HCEC 1CT (cell line): ENCODE measurements around the gene C19orf25.
"Not testable (repeated sequence)": the region's sequence is repeated elsewhere in the genome, so short reads cannot be mapped to it uniquely, and the experiment has no call there.

Source experiments
- DNase-seq: peaks from one replicate; pipeline ENCODE4 v3.0.0-alpha.2; 2017

C19orf25 gene

GRCh38 chr19:1511318-1512317 lies 32.6 kb upstream of the C19orf25 start:
- DNase-seq: no peak

- no peak for DNase-seq
These were observed 31.8 kb upstream of the C19orf25 start for GRCh38 chr19:1510807-1511206.

DNA sequence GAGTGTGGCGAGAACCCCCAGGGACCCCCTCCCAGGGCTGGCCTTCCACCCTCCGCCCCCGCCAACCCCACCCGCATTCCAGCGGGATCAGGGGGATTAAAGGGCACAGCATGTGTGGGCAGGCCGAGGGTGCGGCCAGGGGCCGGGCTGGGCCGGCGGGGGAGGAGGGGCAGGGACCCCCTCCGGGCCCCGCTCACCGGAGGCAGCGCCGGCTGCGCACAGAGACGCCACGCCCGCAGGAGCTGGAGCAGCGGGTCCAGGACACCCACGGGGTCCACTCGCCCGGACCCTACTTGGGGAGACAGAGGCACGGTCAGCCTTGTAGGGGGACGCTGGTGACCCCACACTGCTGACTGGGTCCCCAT lies 31.4 kb upstream of the C19orf25 start:
- DNase-seq: no peak

DNA sequence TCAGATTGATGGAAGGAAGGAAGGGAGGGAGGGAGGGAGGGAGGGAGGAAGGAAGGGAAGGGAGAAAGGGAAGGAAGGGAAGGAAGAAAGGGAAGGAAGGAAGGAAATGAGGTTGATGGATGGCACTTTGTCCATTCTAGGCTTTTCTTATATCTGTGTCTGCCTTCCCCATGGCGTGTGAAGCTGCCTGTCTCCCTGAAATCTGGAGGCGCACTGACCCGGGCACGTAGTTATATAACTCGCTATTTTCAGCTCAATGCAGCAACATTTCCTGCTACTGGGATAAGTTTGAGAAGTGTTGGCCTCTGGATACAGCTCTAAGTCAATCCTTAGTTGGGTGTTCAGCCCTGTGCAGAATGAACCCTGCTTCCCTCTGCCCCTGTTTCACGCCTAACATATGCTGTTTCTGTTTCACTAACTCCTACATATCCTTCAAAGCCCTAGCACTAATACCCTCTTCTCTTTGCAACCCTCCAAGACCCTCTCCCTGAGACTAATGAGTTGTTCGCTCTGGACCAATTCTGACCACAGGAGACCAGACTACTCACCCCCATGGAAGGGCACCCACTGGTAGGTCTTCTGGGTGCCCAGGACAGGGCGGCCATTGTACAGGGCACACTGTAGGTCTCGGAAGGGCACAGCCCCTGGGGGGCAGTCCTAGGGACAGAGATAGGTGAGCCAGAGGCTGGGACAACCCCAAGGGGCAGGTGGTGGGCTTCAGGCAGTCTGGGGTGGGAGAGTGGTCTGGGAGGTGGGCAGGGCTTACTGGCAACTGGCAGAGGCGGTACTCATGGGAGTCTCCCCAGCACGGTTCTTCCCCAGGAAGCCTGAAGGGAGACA lies 30.8 kb upstream of the C19orf25 start:
- no peak for DNase-seq

DNA sequence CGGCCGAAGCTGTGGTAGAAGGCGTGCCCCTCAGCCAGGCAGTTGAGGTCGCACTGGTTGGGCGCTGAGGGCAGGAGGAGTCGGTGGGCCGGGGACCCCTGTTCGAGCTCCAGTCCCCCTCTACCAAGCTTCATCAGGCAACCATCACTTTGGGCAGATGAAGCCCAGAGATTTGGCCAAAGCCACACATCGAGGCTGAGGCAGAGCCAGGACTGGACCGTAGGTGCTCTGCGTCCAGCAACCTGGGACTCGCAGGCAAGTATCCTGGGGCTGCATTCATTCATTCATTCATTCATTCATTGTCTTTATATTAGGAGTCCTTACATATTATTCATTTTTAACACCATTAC lies 29.5 kb upstream of the C19orf25 start:
- no peak for DNase-seq

DNA sequence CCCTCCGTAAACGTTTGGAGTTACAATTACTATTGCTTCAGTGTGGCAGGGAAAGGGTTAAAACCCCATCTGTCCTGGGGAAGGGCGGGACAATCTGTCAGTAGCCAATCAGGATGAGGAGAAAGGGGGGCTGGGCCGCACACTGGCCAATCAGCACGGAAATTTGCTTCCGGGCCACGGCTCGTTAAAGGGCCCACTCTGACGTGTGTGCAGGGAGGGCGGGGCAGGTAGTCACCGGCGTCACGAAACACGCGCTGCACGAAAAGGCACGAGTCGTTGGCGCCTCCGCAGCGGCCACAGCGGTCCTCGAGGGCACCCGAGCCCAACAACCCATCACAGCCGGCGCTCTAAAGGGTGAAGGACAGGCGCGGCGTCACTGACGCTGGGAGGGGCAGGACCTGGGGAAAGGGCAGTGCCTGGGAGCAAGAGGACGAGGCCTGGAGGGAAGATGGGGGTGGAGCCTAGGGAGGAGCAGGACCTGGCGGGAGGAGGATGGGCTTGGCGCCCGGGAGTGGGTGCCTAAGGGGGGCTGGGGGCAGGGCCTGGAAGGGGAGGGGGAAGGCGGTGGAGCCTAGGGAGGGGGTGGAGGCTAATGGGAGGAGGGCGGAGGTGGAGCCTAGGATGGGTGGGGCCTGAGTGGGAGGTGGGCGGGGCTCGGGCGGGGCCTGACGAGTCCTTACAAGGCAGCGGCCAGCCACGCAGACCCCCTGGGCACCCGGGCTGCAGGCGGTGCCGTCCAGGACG lies 28.9 kb upstream of the C19orf25 start:
- DNase-seq: peak; percentile 90

DNA sequence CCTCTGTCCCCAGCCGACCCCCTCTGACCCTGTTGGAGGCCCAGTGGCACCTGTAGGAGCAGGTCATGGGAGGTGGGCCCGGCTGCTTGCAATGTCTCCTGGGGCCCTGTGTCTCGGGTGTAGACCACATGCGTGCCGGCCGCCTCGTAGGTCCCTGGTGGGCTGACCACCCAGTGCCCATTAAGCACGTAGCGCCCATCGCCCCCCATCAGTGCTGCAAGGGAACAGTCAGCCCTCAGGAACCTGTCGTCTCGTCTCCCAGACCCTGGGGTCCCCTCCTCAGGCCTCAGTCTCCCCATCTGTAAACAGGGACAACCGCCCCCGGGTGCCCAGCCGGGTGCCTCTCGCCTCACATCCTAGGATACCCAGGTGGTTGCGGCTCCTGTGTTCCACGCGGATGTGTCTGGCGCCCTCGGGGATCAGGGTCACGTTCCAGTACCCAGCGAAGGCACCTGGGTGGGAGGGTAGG lies 28.2 kb upstream of the C19orf25 start:
- no peak for DNase-seq

DNA sequence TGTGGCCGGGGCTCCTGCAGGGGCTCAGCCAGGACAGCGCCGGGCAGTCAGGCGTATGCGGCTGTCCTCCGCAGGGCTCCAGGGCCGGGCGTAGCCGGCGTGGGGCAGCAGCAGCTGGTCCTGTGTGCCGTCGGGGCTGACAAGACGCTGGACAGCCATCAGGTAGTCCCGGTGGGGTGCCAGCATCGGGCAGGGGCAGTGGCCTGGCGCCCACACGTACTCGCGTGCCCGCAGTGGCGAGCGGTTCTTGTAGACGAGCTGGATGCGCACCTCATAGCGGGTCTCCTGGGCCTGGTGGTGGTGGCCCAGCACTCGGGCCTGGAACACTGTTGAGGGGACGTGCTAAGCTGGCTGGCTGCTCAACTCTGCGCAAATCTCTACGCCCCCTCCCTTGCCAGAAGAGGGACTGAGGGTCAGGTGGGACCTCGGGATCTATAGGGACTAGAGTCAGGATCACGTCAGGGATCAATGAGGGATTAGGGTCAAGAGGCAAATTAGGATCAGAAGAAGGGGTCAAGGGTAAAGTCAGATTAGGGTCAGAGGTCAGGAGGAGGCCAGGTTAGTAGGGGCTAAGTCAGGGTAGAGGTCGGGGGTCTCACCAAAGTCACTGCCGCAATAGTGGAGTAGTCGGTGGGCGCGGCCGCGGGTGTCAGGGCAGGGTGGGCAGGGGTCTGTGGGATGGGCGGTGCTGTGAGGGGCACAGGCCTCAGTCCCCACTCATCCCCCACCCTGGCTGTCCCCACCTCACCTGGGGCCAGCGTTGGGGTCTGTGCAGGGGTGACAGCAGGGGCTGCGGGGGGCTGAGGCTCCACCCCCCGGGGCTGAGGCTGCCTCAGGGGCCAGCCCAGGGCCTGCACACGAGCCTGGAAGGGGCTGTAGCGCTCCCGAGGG lies 27.2 kb upstream of the C19orf25 start:
- no peak for DNase-seq

GRCh38 chr19:1505012-1505411 lies 26.0 kb upstream of the C19orf25 start:
- no peak for DNase-seq

DNA sequence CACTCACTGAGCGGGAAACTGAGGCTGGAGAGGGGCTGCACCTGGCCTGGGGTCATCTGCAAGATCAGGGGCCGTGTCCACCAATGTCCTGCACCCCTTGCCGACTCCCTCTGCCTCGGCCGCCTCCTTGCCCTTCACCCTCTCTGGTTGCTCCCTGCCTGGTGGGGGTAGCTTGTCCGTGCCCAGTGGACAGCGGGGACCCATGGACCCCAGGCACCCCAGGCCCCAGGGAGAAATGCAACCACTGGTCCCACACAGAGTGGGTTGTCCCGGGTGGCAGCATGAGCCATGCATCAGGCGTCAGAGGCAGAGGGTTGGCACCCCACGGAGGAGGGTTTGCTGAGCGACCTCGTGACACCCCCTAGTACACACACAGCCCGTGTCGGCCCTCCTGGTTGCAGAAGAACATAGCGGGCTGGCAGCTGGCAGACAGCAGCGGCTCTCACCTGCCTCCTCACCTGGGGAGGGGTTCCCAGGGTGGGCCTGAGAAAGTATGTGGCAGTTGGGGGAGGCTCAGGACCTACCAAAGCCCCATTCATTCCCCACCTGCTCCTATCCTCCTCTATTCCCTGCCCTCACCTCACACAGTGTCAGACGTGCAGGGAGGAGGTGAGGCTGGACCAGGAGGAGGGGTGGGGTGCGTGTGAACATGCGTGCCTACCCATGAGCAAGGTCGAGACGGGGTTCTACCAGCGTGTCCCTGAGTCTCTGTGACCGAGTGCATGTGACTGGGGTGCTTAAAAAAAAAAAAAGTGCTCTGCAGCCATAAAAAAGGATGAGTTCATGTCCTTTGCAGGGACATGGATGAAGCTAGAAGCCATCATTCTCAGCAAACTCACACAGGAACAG lies 25.1 kb upstream of the C19orf25 start:
- no peak for DNase-seq

DNA sequence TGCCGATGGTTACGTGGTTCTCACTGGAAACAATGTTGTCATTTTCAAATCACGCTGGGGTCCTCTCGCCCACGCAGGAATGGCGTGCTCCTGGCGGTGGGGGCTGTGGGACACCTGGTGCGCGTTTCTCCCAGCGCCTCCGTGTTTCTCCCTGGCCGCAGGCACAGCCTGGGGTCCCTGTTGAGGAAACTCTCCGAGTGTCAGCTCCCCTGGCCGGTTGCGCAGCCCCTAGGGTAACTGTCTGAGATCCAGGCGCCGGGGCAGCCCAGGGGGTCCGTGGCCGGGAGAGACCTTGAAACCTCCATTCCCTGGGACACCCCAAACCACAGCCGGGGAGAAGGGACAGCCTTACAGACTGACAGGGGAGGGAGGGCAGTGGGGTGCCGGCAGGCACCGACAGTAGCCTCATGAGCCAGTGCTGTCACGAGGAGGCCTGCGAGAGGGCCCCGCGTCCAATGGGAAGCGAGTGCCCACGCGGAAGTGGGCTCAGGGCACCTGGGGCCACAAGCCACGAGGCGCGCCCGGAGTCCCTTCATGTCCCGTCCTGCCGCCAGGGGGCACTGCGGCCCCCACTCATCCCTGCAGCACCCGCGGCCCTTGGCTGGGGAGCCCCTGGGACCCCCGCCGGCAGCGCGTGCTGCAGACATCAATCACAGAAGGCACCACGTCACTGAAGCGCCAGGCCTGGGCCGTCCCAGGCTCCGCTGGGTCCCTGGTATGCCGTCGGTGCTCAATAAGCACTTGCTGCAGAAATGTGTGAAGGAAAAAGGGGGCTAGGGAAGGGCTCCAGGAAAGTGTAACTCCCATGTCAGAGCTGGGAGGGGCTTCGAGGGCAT lies 24.3 kb upstream of the C19orf25 start:
- peak; percentile 22 for DNase-seq

DNA sequence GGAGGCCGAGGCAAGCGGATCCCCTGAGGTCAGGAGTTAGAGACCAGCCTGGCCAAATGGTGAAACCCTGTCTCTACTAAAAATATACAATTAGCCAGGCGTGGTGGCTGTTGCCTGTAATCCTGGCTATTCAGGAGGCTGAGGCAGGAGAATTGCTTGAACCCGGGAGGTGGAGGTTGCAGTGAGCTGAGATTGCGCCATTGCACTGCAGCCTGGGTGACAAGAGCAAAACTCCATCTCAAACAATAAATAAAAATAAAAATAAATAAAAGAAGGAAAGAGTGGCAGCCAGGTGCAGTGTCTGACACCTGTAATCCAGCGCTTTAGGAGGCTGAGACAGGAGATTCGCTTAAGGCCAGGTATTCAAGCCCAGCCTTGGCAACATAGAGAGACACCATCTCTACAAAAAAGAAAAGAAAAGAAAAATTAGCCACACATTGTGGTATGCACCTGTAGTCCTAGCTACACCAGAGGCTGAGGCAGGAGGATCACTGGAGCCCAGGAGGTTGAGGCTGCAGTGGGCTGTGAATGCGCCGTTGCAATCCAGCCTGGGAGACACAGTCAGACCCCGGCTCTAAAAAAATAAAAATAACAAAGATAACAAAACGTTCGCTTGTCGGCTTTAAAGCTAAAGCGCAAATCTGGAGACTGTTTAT lies 23.5 kb upstream of the C19orf25 start:
- no peak for DNase-seq

GRCh38 chr19:1501200-1501595 lies 22.2 kb upstream of the C19orf25 start:
- no peak for DNase-seq

DNA sequence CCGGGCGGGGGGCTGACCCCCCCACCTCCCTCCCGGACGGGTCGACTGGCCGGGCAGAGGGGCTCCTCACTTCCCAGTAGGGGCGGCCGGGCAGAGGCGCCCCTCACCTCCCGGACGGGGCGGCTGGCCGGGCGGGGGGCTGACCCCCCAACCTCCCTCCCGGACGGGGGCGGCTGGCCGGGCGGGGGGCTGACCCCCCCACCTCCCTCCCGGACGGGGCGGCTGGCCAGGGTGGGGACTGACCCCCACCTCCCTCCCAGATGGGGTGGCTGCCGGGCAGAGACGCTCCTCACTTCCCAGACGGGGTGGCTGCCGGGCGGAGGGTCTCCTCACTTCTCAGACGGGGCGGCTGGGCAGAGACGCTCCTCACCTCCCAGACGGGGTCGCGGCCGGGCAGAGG lies 20.2 kb upstream of the C19orf25 start:
- not testable (repeated sequence) for DNase-seq

DNA sequence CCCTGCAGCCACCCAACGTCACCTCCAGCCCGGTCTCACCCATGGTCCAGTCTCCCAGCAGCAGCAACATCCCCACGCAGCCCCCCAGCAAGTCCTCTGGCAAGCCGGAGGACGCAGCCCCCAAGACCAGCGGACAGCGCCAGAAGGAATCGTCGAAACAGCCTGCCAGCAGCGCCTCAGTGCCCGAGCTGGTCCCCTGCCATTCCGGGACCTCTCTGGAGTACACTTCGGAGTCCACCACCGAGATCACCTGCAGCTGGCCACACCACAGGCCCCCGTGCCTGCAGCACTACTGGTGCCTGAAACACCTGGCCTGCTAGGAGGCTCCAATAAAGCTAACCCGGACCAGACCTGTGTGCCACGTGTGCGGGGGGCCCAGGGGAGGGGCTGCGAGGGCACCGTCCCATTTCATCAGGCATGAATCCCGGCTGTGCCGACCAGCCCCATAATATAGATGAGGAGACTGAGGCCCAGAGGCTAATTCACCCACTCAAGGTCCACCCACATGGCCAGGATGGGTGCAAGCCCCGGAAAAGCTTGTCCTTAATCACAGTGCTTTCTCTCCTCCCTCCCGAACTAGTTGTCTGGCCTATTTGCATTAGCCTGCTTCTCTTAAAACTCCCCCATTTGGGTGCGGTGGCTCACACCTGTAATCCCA lies 18.7 kb upstream of the C19orf25 start:
- no peak for DNase-seq

DNA sequence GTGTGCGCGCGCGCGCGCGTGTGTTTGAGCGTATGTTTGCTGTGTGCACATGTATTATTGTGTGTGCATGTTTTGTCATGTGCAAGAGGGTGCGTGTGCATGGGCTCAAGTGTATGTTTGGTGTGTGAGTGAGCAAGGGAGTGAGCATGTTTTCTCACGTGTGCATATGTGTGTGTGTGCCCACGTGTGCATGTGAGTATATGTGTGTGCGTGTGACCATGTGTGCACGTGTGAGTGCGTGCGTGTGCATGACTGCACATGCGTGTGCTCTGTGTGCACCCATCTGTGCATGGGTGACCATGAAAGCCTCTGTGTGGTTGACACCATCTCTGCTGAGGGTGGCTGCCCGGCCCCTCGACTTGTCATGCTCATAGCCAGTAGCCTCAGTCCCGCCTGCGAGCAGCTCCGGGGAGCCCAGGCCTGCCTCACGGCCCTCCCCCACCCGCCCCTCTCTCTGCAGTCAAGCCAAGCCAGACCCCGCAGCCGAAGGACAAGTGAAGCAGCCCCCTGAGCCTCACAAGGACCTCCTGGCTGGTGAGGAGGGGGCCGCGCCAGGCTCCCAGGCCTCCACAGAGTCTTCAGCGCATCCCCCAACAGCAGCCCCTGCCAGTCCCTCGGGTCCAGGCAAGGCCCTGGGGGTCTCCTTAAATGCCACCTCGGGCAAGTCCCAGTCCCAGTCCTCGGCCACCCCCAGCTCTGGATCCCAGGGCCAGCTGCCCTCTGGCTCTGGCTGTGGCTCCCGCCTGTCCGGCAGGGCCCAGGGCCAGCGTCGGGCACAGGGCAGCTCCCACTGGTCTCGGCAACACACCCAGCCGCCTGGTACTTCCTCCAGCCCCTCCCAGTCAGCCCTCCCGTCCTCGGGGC lies 17.9 kb upstream of the C19orf25 start:
- no peak for DNase-seq

DNA sequence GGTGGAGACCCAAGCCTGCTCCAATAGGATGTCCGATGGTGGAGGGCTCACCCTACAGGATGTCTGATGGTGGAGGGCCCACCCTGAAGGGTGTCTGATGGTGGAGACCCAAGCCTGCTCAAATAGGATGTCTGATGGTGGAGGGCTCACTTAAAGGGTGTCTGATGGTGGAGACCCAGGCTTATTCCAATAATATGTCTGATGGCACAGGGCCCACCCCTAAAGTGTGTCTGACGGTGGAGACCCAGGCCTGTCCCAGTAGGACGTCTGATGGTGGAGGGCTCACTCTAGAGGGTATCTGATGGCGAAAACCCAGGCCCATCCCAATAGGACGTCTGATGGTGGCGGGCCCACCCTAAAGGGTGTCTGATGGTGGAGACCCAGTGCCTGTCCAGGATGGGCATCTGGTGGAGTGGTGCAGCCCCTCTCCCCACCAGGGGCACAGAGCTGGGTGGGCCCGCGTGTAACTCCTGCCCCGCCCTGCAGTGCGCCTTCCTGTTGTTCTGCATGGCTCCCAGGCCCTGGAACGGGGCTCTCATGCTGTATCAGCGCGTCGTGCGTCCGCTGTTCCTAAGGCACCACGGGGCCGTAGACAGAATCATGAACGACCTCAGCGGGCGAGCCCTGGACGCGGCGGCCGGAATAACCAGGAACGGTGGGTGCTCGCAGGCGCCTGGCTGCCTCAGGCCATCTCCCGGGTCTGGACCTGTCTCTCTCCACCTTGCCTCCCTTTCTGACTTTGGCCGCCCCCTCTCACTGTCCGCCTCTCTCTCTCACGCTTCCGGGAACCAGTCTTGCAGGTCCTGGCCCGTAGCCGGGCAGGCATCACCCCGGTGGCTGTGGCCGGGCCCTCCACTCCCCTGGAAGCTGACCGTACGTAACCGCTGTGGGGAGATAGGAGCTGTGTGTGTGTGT lies 17.0 kb upstream of the C19orf25 start:
- DNase-seq: no peak
